ENCODE results near the gene RICTOR. TPM values are rescaled to one million over a fixed set of nuclear protein-coding genes. Genes with fewer than 3 reads are reported as not detected.

Gene RICTOR
- total and polyA plus RNA-seq, 9 of the 15 experiments (the other 6 are each of a cell fraction or from before 2014, with no cell fraction given): 13.9 to 46.6 (median 22.6) TPM

DNA sequence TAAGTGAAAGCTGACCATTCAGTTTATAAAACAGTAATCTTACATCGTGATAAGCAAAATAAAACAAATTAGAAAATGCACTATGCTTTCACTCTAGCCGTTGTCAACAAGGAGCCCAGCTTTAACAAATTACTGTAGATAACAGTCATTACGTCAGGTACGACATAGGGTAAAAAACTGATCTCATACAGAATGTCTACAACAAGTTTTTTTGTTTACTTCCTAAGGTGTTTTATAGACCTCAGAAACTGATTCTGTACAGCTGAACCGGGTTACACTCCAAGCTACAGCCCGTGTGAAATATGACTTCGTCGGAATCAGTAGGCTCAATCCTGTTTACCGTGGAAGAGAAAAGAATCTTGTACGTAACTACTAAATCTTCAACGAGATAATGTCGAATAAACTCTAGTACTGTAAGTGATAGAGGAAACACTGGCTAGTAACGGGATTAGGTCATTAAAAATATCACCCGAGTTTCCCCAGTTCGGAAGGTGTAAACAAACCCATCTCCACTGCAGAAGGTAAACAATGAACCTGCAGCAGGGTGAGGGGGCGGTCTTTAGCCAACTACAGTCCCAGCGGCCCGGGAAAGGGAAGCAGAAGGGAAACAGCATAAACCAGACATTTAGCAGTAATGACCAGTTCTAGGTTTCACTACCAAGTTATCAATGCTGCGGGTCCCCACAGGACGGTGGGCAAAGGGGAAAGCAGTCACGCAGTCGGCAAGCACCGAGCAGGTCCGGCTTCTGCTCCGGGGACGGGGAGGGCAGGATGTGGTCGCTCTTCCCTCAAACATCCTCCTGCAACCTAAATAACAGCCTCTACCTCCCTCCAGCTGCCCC lies 1.1 kb downstream of the RICTOR start (continued):
- TF ChIP-seq, protein P1, sequence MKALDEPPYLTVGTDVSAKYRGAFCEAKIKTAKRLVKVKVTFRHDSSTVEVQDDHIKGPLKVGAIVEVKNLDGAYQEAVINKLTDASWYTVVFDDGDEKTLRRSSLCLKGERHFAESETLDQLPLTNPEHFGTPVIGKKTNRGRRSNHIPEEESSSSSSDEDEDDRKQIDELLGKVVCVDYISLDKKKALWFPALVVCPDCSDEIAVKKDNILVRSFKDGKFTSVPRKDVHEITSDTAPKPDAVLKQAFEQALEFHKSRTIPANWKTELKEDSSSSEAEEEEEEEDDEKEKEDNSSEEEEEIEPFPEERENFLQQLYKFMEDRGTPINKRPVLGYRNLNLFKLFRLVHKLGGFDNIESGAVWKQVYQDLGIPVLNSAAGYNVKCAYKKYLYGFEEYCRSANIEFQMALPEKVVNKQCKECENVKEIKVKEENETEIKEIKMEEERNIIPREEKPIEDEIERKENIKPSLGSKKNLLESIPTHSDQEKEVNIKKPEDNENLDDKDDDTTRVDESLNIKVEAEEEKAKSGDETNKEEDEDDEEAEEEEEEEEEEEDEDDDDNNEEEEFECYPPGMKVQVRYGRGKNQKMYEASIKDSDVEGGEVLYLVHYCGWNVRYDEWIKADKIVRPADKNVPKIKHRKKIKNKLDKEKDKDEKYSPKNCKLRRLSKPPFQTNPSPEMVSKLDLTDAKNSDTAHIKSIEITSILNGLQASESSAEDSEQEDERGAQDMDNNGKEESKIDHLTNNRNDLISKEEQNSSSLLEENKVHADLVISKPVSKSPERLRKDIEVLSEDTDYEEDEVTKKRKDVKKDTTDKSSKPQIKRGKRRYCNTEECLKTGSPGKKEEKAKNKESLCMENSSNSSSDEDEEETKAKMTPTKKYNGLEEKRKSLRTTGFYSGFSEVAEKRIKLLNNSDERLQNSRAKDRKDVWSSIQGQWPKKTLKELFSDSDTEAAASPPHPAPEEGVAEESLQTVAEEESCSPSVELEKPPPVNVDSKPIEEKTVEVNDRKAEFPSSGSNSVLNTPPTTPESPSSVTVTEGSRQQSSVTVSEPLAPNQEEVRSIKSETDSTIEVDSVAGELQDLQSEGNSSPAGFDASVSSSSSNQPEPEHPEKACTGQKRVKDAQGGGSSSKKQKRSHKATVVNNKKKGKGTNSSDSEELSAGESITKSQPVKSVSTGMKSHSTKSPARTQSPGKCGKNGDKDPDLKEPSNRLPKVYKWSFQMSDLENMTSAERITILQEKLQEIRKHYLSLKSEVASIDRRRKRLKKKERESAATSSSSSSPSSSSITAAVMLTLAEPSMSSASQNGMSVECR (CRISPR knock-in tag; IDR thresholded peaks at IDR 0.05): peak; percentile 57; the same call in 1 of the 2 replicates
- TF ChIP-seq KDM5B (IDR thresholded peaks at IDR 0.05; ENCODE audit: insufficient replicate concordance, low read depth, low read length): peak; percentile 50
- no peak for TF ChIP-seq RBM17 (IDR thresholded peaks at IDR 0.05; ENCODE audit: borderline replicate concordance, low read depth, low read length)
- TF ChIP-seq ZNF766 (CRISPR knock-in tag; conservative IDR thresholded peaks at IDR 0.05): no peak
- TF ChIP-seq U2AF1 (optimal IDR thresholded peaks at IDR 0.05; ENCODE audit: low read depth, low read length): no peak
- TF ChIP-seq, protein P2, sequence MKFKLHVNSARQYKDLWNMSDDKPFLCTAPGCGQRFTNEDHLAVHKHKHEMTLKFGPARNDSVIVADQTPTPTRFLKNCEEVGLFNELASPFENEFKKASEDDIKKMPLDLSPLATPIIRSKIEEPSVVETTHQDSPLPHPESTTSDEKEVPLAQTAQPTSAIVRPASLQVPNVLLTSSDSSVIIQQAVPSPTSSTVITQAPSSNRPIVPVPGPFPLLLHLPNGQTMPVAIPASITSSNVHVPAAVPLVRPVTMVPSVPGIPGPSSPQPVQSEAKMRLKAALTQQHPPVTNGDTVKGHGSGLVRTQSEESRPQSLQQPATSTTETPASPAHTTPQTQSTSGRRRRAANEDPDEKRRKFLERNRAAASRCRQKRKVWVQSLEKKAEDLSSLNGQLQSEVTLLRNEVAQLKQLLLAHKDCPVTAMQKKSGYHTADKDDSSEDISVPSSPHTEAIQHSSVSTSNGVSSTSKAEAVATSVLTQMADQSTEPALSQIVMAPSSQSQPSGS (CRISPR knock-in tag; IDR thresholded peaks at IDR 0.05): no peak
- TF ChIP-seq MCM5 (IDR thresholded peaks at IDR 0.05; ENCODE audit: low read depth): no peak
- TF ChIP-seq, protein P3, sequence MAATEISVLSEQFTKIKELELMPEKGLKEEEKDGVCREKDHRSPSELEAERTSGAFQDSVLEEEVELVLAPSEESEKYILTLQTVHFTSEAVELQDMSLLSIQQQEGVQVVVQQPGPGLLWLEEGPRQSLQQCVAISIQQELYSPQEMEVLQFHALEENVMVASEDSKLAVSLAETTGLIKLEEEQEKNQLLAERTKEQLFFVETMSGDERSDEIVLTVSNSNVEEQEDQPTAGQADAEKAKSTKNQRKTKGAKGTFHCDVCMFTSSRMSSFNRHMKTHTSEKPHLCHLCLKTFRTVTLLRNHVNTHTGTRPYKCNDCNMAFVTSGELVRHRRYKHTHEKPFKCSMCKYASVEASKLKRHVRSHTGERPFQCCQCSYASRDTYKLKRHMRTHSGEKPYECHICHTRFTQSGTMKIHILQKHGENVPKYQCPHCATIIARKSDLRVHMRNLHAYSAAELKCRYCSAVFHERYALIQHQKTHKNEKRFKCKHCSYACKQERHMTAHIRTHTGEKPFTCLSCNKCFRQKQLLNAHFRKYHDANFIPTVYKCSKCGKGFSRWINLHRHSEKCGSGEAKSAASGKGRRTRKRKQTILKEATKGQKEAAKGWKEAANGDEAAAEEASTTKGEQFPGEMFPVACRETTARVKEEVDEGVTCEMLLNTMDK (IDR thresholded peaks at IDR 0.05; ENCODE audit: borderline replicate concordance, insufficient read depth, low read depth, low read length, poor library complexity, severe bottlenecking): no peak
- TF ChIP-seq ZZZ3 (IDR thresholded peaks at IDR 0.05): no peak
- no peak for TF ChIP-seq NFRKB (IDR thresholded peaks at IDR 0.05; ENCODE audit: low read depth)
- TF ChIP-seq ZNF707 (CRISPR knock-in tag; conservative IDR thresholded peaks at IDR 0.05): no peak
- TF ChIP-seq RERE (CRISPR knock-in tag; IDR thresholded peaks at IDR 0.05; ENCODE audit: borderline replicate concordance): no peak
- no peak for TF ChIP-seq ZNF354B (CRISPR knock-in tag; IDR thresholded peaks at IDR 0.05)
